GM12874 (cell line): ENCODE measurements around the gene VPS33A.

Source experiments
- TF ChIP-seq, protein P1 (sequence below): IDR thresholded peaks from 2 replicates; pipeline ENCODE4 v1.5.1; 2011; ENCODE audit warnings: low read depth, mild to moderate bottlenecking, control low read depth, low read length, moderate library complexity; ENCODE audit not compliant: insufficient read depth

The VPS33A gene

DNA sequence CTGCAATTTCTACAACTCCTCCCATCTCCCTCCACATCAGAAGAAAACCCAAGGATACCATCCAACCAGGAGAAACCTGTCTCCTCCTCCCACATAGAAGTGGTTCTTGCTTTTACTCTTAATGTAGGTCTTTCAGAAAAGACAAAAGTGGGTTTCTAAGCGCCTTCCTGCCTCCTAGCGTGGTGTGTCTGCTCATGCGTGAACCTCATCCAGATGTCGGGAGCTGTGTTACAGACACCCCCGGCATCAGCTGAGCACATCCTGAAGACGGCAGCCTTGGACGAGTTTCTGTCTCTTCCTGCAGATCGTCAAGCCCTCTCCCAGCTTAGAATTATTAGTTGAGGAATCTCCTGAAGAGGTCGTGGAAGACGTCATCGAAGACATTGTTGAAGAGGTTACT is 73.9 kb downstream of the VPS33A start:
- TF ChIP-seq, protein P1, sequence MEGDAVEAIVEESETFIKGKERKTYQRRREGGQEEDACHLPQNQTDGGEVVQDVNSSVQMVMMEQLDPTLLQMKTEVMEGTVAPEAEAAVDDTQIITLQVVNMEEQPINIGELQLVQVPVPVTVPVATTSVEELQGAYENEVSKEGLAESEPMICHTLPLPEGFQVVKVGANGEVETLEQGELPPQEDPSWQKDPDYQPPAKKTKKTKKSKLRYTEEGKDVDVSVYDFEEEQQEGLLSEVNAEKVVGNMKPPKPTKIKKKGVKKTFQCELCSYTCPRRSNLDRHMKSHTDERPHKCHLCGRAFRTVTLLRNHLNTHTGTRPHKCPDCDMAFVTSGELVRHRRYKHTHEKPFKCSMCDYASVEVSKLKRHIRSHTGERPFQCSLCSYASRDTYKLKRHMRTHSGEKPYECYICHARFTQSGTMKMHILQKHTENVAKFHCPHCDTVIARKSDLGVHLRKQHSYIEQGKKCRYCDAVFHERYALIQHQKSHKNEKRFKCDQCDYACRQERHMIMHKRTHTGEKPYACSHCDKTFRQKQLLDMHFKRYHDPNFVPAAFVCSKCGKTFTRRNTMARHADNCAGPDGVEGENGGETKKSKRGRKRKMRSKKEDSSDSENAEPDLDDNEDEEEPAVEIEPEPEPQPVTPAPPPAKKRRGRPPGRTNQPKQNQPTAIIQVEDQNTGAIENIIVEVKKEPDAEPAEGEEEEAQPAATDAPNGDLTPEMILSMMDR, result no peak

DNA sequence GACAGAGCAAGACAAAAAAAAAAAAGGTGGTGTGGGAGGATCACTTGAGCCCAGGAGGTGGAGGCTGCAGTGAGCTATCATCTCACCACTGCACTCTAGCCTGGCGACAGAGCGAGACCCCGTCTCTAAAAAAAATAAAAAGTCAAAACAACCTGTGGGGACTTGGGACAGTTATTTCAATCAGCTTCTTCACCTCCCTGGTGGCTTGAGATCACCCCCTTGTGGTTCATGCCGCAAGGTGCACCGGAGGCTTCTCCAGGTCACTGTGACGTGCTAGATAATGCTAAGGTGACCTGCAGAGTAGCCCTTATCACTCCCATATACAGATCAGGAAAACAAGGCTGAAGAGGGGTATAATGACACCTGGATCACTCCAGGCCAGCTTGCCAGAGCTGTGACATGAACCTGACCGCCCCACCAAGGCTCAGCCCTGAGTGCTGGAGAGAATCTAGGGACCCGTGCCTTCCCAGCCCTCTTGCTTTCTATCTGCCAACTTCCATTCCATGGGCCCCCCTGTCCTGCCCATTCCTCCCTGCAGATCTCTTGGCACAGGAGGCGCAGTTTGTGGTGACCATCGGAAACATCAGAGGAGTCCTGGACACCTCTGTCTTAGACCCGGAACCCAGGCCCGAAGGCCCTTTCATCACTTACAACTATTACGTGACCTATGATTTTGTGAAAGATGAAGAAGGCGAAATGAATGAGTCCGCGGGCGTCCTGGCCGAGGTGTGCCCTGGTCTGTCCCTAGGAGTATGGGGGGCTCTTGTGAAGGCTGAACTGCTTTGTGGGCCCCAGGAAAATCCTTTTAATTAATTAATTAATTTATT is 75.2 kb downstream of the VPS33A start:
- TF ChIP-seq, protein P1, result peak; percentile 87

DNA sequence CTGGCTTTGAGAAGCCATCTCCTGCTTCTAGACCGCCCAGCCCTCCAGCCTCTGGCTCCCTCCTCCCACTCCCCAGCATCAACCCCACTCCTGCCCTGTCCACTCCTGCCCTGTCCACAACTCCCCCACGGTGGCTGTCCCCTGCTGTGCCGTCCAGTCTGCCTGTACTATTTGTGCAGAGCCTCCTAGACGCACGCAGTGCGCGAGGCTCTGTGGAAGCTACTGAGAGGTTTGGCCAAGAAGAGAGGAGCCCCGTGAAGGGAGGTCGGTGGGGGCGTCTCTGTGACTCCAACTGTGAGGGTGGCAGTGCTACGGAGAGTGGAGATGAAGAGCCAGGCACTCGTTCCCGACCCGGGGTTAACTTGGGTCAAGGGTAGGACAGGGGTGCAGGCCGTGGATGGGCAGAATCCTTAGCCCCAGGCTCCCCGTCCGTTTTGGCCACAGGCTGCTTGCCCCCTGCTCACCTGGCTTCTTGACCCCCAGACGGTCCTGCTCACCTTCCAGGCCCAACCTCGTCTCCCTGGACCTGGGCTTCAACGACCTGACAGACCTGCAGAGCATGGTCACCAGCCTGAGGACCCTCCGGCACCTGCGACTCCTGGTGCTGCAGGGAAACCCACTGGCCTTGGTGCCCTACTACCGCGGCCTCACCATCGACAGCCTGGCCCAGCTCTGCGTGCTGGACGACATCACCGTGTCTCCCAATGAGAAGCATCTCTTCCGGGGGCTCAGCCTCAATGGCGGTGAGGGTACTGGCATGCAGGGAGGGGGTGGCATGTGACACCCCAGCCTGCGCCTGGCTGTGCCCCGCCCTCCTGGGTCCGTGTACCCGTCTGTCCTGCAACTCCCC is 76.4 kb downstream of the VPS33A start:
- TF ChIP-seq, protein P1, result no peak

DNA sequence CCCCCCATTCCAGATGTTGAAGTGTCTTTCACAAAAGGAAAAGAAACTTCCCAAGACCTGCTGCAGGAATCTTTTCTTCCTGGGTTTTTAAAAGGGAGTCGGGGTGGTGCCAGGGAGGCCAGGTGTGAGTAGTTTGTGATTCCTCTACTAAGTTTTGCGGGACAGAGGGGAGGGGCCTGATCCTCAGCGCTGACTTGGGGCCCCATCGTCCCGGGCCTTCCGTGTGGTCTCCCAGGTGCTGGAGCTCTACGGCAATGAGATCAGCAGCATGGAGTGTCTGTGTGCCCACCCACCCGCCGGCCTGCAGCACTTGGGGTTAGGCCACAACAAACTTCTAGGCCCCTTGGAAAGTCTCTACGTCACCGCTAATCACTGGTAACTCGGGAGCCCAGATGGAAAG is 78.8 kb downstream of the VPS33A start:
- TF ChIP-seq, protein P1, result no peak

DNA sequence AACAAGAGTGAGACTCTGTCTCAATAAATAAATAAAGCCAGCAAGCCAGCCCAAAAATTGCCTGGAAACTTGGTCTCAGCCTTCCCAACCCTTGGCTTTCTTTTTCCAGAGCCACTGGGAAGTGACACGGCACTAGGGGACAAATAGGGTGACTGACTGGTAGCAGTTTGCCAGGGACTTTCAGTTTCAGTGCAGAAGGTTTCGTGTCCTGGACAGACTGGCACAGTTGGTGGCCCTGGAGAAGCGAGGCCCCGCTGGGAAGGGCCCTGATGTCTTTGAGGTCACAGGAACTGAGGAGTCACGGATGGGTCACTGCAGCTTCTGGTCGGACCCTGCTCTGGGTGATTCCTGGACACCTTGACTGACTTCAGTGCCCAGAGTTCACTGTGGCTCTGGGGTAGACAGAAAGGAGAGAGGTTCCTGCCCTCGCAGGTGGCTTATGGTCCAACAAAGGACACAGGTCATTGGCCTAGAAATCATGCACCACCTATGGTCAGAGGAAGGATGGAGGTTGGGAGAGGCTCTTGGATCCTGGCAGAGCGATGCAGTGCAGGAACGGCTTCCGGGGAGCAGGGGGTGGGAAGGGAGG is 80.7 kb downstream of the VPS33A start:
- TF ChIP-seq, protein P1, result no peak

DNA sequence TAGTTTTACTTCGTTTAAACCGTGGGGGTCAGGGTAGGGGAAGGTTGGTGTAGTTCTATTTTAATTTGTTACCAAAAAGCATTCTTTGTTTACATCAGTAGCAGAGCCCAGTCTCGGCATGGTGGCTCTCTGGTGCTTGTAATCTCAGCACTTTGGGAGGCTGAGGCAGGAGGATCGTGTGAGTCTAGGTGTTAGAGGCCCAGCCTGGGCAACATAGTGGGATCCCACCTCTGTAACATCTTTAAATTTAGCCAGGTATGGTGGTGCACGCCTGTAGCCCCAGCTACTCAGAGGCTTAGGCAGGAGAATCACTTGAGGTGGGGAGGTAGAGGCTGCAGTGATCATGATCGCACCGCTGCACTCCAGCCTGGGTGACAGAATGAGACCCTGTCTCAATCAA is 81.2 kb downstream of the VPS33A start:
- TF ChIP-seq, protein P1, result no peak

DNA sequence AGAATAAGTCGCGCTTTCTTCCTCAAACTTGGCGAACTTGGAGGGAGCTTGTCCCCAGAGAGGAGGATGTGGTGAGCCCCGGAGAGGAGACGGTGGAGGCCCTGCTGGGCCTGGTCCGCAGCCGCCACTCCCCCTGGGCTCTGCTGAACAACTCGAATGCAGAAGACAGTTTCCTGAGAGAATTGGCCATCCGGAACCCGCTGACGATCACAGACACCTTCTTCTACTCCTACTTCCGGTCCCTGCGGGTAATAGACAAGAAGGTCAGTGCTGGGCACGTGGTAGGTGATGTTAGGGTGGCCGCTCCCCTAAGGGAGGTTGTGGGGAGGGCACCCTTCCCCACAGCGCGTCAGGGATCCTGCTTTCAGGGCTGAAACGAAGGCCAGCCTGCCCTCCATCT is 81.8 kb downstream of the VPS33A start:
- TF ChIP-seq, protein P1, result no peak
